HEK293 (cell line): Measurements from ENCODE around the gene TMEM41B.
A peak's percentile ranks its signal among the peaks of the same experiment; 100 is the strongest.

Experiments
- KLF10 ChIP-seq: fragments of 450-650 bp; IDR thresholded peaks from 2 replicates; pipeline ENCODE4 v1.5.1; 2018; ENCODE audit warnings: missing biosample characterization, mild to moderate bottlenecking, missing genetic modification characterization
- KLF16 ChIP-seq: fragments of 450-650 bp; formaldehyde crosslinking; IDR thresholded peaks from 2 replicates; pipeline ENCODE4 v1.5.1; 2017; ENCODE audit warnings: missing biosample characterization, missing genetic modification characterization
- PRDM1 ChIP-seq: fragments of 450-650 bp; formaldehyde crosslinking; IDR thresholded peaks from 2 replicates; pipeline ENCODE4; 2016; ENCODE audit warnings: missing biosample characterization, missing genetic modification characterization
- SALL2 ChIP-seq: fragments of 450-650 bp; formaldehyde crosslinking; IDR thresholded peaks from 2 replicates; pipeline ENCODE4 v1.5.0; 2017; ENCODE audit warnings: missing biosample characterization, mild to moderate bottlenecking, missing genetic modification characterization, borderline replicate concordance
- TCF7L2 ChIP-seq: IDR thresholded peaks from 2 replicates; pipeline ENCODE4 v1.6.1; 2011; ENCODE audit warnings: low read depth, mild to moderate bottlenecking, inconsistent platforms, low read length, moderate library complexity, borderline replicate concordance
- ZNF10 ChIP-seq: fragments of 450-650 bp; formaldehyde crosslinking; IDR thresholded peaks from 2 replicates; pipeline ENCODE4 v1.5.1; 2017; ENCODE audit warnings: missing biosample characterization, missing genetic modification characterization
- ZNF133 ChIP-seq: fragments of 450-650 bp; formaldehyde crosslinking; IDR thresholded peaks from 2 replicates; pipeline ENCODE4 v1.5.1; 2016; ENCODE audit warnings: missing biosample characterization, missing genetic modification characterization
- ZNF174 ChIP-seq: fragments of 450-650 bp; formaldehyde crosslinking; IDR thresholded peaks from 2 replicates; pipeline ENCODE4 v1.5.0; 2017; ENCODE audit warnings: missing biosample characterization, mild to moderate bottlenecking, missing genetic modification characterization
- ZNF223 ChIP-seq: fragments of 450-650 bp; formaldehyde crosslinking; IDR thresholded peaks from 2 replicates; pipeline ENCODE4 v1.5.1; 2016; ENCODE audit warnings: missing biosample characterization, missing genetic modification characterization
- ZNF404 ChIP-seq: fragments of 450-650 bp; formaldehyde crosslinking; IDR thresholded peaks from 2 replicates; pipeline ENCODE4 v1.5.1; 2017; ENCODE audit warnings: missing biosample characterization, missing genetic modification characterization
- ZNF501 ChIP-seq: fragments of 450-650 bp; formaldehyde crosslinking; IDR thresholded peaks from 2 replicates; pipeline ENCODE4 v1.5.1; 2016; ENCODE audit warnings: missing biosample characterization, missing genetic modification characterization
- ZNF555 ChIP-seq: fragments of 450-650 bp; formaldehyde crosslinking; conservative IDR thresholded peaks from 2 replicates; pipeline ENCODE4 v1.5.1; 2017; ENCODE audit warnings: missing biosample characterization, mild to moderate bottlenecking, missing genetic modification characterization, inconsistent platforms
- ZNF558 ChIP-seq: fragments of 450-650 bp; formaldehyde crosslinking; IDR thresholded peaks from 2 replicates; pipeline ENCODE4 v1.5.1; 2016; ENCODE audit warnings: missing biosample characterization, missing genetic modification characterization
- ZNF600 ChIP-seq: fragments of 450-650 bp; formaldehyde crosslinking; IDR thresholded peaks from 2 replicates; pipeline ENCODE4 v1.5.1; 2016; ENCODE audit warnings: missing biosample characterization, missing genetic modification characterization
- ZNF610 ChIP-seq: fragments of 450-650 bp; formaldehyde crosslinking; IDR thresholded peaks from 2 replicates; pipeline ENCODE4 v1.5.1; 2016; ENCODE audit warnings: missing biosample characterization, missing genetic modification characterization, borderline replicate concordance
- ZXDB ChIP-seq: fragments of 450-650 bp; formaldehyde crosslinking; IDR thresholded peaks from 2 replicates; pipeline ENCODE4 v1.5.1; 2016; ENCODE audit warnings: missing biosample characterization, missing genetic modification characterization
- TF ChIP-seq, protein P1 (sequence below): sonication (generic); formaldehyde crosslinking; IDR thresholded peaks from 2 replicates; pipeline ENCODE4 v1.8.1; 2022; ENCODE audit warnings: mild to moderate bottlenecking, moderate library complexity, missing genetic modification reagents
- TF ChIP-seq, protein P2 (sequence below): fragments of 450-650 bp; formaldehyde crosslinking; conservative IDR thresholded peaks from 2 replicates; pipeline ENCODE4 v1.5.1; 2016; ENCODE audit warnings: low read depth, missing biosample characterization, missing genetic modification characterization
- TF ChIP-seq, protein P3 (sequence below): fragments of 450-650 bp; IDR thresholded peaks from 2 replicates; pipeline ENCODE4 v1.5.1; 2018; ENCODE audit warnings: missing biosample characterization, mild to moderate bottlenecking, missing genetic modification characterization
- TF ChIP-seq, protein P4 (sequence below): fragments of 450-650 bp; formaldehyde crosslinking; IDR thresholded peaks from 2 replicates; pipeline ENCODE4 v1.5.1; 2016; ENCODE audit warnings: missing biosample characterization, missing genetic modification characterization
- TF ChIP-seq, protein P5 (sequence below): fragments of 450-650 bp; formaldehyde crosslinking; IDR thresholded peaks from 2 replicates; pipeline ENCODE4 v1.5.1; 2016; ENCODE audit warnings: missing biosample characterization, missing genetic modification characterization

TMEM41B gene

DNA sequence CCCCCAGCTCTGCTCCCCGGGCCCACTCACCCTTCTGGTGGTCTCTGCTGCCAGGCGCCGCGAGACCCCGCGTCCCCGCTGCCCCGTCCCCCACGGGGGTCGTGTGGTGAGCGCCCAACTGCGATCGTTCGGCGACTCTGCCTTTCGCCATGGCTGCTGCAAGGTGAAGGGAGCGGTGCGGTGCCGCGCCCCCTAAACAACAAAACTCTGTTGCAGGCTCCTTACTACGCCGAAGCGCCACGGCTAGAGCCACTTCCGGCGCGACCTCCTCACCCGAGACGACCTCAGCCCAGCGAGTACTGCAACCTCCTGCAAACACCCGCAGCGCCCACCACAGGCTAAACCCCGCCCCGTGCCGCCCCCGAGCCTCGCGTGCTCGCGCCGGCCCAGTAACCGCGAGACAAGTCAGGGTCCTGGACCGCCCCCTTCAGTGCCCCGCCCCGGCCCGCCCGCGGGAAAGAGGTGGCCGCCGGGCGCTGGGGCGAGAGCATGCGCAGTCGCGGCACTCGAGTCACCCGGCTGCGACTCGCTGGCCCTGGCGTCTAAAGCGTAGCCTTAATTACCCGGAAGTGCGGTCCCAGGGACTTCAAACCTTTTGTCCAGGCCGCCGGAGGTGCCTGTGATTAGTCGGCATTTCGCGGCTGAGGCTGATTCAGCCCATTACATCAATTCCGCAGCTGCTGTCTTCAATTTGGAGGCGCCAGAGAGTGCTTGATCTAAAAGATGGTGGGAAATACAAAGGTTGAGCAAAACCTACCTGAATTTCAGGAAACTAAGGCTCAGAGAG lies at the start of gene TMEM41B (continued):
- TF ChIP-seq, protein P1, sequence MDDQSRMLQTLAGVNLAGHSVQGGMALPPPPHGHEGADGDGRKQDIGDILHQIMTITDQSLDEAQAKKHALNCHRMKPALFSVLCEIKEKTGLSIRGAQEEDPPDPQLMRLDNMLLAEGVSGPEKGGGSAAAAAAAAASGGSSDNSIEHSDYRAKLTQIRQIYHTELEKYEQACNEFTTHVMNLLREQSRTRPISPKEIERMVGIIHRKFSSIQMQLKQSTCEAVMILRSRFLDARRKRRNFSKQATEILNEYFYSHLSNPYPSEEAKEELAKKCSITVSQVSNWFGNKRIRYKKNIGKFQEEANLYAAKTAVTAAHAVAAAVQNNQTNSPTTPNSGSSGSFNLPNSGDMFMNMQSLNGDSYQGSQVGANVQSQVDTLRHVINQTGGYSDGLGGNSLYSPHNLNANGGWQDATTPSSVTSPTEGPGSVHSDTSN = peak; percentile 60; the same call in 1 of the 2 replicates
- TF ChIP-seq ZNF10 (tag by site-specific recombination) = 0 out of 2 replicates have a peak, but pooled peaks have one; percentile 34
- no peak for TF ChIP-seq ZNF174 (tag by site-specific recombination)
- TF ChIP-seq, protein P2, sequence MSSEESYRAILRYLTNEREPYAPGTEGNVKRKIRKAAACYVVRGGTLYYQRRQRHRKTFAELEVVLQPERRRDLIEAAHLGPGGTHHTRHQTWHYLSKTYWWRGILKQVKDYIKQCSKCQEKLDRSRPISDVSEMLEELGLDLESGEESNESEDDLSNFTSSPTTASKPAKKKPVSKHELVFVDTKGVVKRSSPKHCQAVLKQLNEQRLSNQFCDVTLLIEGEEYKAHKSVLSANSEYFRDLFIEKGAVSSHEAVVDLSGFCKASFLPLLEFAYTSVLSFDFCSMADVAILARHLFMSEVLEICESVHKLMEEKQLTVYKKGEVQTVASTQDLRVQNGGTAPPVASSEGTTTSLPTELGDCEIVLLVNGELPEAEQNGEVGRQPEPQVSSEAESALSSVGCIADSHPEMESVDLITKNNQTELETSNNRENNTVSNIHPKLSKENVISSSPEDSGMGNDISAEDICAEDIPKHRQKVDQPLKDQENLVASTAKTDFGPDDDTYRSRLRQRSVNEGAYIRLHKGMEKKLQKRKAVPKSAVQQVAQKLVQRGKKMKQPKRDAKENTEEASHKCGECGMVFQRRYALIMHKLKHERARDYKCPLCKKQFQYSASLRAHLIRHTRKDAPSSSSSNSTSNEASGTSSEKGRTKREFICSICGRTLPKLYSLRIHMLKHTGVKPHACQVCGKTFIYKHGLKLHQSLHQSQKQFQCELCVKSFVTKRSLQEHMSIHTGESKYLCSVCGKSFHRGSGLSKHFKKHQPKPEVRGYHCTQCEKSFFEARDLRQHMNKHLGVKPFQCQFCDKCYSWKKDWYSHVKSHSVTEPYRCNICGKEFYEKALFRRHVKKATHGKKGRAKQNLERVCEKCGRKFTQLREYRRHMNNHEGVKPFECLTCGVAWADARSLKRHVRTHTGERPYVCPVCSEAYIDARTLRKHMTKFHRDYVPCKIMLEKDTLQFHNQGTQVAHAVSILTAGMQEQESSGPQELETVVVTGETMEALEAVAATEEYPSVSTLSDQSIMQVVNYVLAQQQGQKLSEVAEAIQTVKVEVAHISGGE = peak; percentile 88
- TF ChIP-seq TCF7L2 = peak; percentile 89; the same call in 1 of the 2 replicates
- TF ChIP-seq KLF16 (tag by site-specific recombination) = peak; percentile 87
- TF ChIP-seq ZNF133 = no peak
- no peak; the same call in 1 of the 2 replicates for TF ChIP-seq ZNF610 (tag by site-specific recombination)
- TF ChIP-seq, protein P3, sequence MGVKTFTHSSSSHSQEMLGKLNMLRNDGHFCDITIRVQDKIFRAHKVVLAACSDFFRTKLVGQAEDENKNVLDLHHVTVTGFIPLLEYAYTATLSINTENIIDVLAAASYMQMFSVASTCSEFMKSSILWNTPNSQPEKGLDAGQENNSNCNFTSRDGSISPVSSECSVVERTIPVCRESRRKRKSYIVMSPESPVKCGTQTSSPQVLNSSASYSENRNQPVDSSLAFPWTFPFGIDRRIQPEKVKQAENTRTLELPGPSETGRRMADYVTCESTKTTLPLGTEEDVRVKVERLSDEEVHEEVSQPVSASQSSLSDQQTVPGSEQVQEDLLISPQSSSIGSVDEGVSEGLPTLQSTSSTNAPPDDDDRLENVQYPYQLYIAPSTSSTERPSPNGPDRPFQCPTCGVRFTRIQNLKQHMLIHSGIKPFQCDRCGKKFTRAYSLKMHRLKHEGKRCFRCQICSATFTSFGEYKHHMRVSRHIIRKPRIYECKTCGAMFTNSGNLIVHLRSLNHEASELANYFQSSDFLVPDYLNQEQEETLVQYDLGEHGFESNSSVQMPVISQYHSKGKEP = peak; percentile 29; the same call in 1 of the 2 replicates
- TF ChIP-seq SALL2 = no peak
- no peak for TF ChIP-seq ZNF558
- no peak for TF ChIP-seq ZNF501 (tag by site-specific recombination)
- 0 out of 2 replicates have a peak, but pooled peaks have one; percentile 23 for TF ChIP-seq KLF10 (tag by site-specific recombination)
- peak; percentile 14; the same call in 1 of the 2 replicates for TF ChIP-seq ZNF600 (tag by site-specific recombination)
- 0 out of 2 replicates have a peak, but pooled peaks have one; percentile 42 for TF ChIP-seq ZXDB (tag by site-specific recombination)
- no peak for TF ChIP-seq ZNF223 (tag by site-specific recombination)
- TF ChIP-seq, protein P4, sequence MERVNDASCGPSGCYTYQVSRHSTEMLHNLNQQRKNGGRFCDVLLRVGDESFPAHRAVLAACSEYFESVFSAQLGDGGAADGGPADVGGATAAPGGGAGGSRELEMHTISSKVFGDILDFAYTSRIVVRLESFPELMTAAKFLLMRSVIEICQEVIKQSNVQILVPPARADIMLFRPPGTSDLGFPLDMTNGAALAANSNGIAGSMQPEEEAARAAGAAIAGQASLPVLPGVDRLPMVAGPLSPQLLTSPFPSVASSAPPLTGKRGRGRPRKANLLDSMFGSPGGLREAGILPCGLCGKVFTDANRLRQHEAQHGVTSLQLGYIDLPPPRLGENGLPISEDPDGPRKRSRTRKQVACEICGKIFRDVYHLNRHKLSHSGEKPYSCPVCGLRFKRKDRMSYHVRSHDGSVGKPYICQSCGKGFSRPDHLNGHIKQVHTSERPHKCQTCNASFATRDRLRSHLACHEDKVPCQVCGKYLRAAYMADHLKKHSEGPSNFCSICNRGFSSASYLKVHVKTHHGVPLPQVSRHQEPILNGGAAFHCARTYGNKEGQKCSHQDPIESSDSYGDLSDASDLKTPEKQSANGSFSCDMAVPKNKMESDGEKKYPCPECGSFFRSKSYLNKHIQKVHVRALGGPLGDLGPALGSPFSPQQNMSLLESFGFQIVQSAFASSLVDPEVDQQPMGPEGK = peak; percentile 90
- TF ChIP-seq, protein P5, sequence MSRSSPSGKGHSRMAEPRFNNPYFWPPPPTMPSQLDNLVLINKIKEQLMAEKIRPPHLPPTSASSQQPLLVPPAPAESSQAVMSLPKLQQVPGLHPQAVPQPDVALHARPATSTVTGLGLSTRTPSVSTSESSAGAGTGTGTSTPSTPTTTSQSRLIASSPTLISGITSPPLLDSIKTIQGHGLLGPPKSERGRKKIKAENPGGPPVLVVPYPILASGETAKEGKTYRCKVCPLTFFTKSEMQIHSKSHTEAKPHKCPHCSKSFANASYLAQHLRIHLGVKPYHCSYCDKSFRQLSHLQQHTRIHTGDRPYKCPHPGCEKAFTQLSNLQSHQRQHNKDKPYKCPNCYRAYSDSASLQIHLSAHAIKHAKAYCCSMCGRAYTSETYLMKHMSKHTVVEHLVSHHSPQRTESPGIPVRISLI = no peak
- TF ChIP-seq ZNF404 (tag by site-specific recombination) = no peak
- TF ChIP-seq ZNF555 (tag by site-specific recombination) = no peak
- no peak for TF ChIP-seq PRDM1
